Activated CD8-positive, alpha-beta T cell treated with anti-CD3 and anti-CD28 coated beads for 36 hours (primary cell): ENCODE data around the gene KLF16. TPM values are rescaled to one million over a fixed set of nuclear protein-coding genes. Genes with fewer than 3 reads are reported as not detected.

Source experiments
- ATAC-seq: fragments of 200-7000 bp; cut with Tn5 transposase; one replicate; pipeline ENCODE4 v1.10.0; 2021; ENCODE audit warnings: mild to moderate bottlenecking, moderate library complexity
- CTCF ChIA-PET: fragments of 350-600 bp; sonication (Branson Sonifier 250); formaldehyde crosslinking; loops from one replicate; lab custom pipeline; 2021; ENCODE audit warnings: antibody characterized with exemption; lab: Charles Lee
- POLR2A ChIA-PET: fragments of 350-600 bp; sonication (Branson Sonifier 250); formaldehyde crosslinking; loops from one replicate; lab custom pipeline; 2021; ENCODE audit warnings: antibody characterized with exemption; lab: Charles Lee
- DNase-seq: peaks from one replicate; pipeline ENCODE4 v3.0.0-alpha.2; 2020
- H3K27ac Mint-ChIP-seq: one replicate; pipeline ENCODE4 v1.8.0; 2021; ENCODE audit warnings: mild to moderate bottlenecking, mixed read lengths
- H3K27me3 Mint-ChIP-seq: one replicate; pipeline ENCODE4 v1.8.0; 2021; ENCODE audit warnings: mixed read lengths
- H3K36me3 Mint-ChIP-seq: one replicate; pipeline ENCODE4 v1.8.0; 2021; ENCODE audit warnings: low read depth, mixed read lengths
- H3K4me1 Mint-ChIP-seq: one replicate; pipeline ENCODE4 v1.8.0; 2021; ENCODE audit warnings: low read depth, mixed read lengths
- H3K4me3 Mint-ChIP-seq: one replicate; pipeline ENCODE4 v1.8.0; 2021; ENCODE audit warnings: mild to moderate bottlenecking, moderate library complexity, mixed read lengths
- H3K9me3 Mint-ChIP-seq: one replicate; pipeline ENCODE4 v1.8.0; 2021; ENCODE audit warnings: mixed read lengths
- intact Hi-C: fragments of 100-400 bp; cut with micrococcal nuclease; formaldehyde crosslinking; loops from one replicate; pipeline ENCODE4 v1.10.0; 2022
- total RNA-seq, 2 experiments: library from RNA; stranded (reverse); gene quantifications; one replicate each; pipeline ENCODE4 v1.2.3, GENCODE V29; 2021
- TF ChIP-seq, protein P1 (sequence below): fragments of 200-600 bp; IDR thresholded peaks from one replicate; pipeline ENCODE4 v1.8.0; 2022; ENCODE audit warnings: antibody characterized with exemption, mild to moderate bottlenecking

The KLF16 gene
- total RNA-seq, 2 experiments from 2014 or later: 25.6 to 27.7 TPM

DNA sequence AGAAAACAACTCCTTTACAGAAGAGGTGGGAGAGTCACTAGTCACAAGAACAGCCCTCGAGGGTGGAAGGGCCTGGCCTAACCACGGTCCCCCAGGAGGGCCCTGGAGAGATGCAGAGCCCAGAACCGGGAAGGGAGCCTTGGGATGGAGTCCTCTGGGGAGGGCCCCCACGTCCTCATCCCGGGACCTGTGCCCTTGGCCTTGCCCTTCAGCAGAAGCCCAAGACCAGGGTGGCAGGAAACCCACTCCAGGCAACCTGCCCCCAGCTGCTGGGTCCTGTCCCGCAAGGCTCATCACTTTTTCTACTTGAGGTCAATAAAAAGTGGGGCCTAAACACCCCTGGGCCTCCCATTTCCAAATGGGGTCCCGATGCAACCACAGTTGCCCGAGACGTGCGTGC, 49.0 kb downstream of the KLF16 start:
- POLR2A ChIA-PET: no interaction called here

DNA sequence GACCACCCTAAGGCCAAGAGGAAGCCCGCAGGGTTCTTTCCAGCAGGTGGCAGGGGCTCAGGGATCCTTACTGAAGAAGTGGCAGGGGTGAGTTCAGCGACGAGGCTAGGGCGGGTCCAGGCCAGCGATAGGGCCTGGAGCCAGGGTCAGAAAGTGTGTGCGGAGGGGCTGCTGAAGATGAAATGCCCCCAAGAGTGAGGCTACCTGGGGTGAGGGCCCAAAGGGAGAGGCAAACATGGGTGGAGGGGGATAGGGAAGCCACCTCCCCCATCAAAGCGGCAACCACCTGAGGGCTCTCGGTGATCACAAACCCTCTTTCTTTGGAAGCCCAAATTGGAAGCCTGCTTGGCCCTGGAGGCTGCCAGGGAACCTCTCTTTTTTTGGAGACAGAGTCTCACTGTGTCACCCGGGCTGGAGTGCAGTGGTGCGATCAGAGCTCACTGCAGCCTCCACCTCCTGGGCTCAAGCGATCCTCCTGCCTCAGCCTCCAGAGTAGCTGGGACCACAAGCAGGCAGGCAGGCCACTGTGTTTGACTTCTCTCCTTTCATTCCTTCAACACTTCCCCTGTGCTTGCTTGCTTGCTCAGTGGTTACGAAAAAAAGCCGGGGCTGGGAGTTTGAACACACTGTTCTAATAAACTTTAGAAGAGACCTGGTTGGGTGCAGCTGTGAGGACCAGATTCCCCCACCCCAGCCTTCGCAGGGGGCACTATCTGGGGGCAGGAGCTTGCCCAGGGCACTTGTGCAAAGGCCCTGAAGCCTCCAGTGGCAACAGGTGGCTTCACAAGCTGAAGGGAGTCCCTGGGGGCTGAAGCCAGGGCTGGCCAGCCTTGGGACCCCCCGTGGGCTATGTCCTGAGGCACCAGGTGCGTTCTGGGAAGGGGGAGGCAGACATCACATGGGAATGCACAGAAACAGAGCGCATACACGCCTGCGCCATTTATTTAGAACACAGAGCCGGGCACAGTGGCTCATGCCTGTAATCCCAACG, 49.9 kb downstream of the KLF16 start:
- ATAC-seq (no peak), DNase-seq (no peak)
- Mint-ChIP-seq H3K4me3 (peak overlapping the region; percentile 81), H3K4me1 (peaks cover 15% of the 10 kb centered on the region), H3K9me3 (no peaks in the 10 kb centered on the region), H3K36me3 (peaks cover 3% of the 10 kb centered on the region), H3K27me3 (no peaks in the 10 kb centered on the region), H3K27ac (no peak overlapping the region)
- TF ChIP-seq, protein P1, sequence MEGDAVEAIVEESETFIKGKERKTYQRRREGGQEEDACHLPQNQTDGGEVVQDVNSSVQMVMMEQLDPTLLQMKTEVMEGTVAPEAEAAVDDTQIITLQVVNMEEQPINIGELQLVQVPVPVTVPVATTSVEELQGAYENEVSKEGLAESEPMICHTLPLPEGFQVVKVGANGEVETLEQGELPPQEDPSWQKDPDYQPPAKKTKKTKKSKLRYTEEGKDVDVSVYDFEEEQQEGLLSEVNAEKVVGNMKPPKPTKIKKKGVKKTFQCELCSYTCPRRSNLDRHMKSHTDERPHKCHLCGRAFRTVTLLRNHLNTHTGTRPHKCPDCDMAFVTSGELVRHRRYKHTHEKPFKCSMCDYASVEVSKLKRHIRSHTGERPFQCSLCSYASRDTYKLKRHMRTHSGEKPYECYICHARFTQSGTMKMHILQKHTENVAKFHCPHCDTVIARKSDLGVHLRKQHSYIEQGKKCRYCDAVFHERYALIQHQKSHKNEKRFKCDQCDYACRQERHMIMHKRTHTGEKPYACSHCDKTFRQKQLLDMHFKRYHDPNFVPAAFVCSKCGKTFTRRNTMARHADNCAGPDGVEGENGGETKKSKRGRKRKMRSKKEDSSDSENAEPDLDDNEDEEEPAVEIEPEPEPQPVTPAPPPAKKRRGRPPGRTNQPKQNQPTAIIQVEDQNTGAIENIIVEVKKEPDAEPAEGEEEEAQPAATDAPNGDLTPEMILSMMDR: peak; percentile 15
- intact Hi-C loops: no loop called here
- POLR2A ChIA-PET: interaction anchor here (0.6 kb wide), 1 partner anchor 45 kb away, joined by 3 read pairs; no protein-coding TSS in a partner anchor
- CTCF ChIA-PET: interaction anchor here (0.7 to 2.1 kb wide), 5 partner anchors 13 to 141 kb away, joined by 3 to 7 read pairs (median 4); no protein-coding TSS in a partner anchor

More for the DNA sequence above, 49.0 kb downstream of the KLF16 start:
- intact Hi-C loops: no loop called here
- ATAC-seq (no peak), DNase-seq (no peak)
- H3K4me1 Mint-ChIP-seq: peaks cover 15% of the 10 kb centered on the region
- no peak overlapping the region for H3K4me3 Mint-ChIP-seq
- CTCF ChIA-PET: interaction anchor here (0.7 to 2.1 kb wide), 7 partner anchors 12 to 268 kb away, joined by 3 to 7 read pairs (median 4); no protein-coding TSS in a partner anchor
- peaks cover 3% of the 10 kb centered on the region for H3K36me3 Mint-ChIP-seq
- no peak overlapping the region for H3K27ac Mint-ChIP-seq
- no peaks in the 10 kb centered on the region for H3K27me3 Mint-ChIP-seq
- TF ChIP-seq, protein P1: no peak
- H3K9me3 Mint-ChIP-seq: no peaks in the 10 kb centered on the region

DNA sequence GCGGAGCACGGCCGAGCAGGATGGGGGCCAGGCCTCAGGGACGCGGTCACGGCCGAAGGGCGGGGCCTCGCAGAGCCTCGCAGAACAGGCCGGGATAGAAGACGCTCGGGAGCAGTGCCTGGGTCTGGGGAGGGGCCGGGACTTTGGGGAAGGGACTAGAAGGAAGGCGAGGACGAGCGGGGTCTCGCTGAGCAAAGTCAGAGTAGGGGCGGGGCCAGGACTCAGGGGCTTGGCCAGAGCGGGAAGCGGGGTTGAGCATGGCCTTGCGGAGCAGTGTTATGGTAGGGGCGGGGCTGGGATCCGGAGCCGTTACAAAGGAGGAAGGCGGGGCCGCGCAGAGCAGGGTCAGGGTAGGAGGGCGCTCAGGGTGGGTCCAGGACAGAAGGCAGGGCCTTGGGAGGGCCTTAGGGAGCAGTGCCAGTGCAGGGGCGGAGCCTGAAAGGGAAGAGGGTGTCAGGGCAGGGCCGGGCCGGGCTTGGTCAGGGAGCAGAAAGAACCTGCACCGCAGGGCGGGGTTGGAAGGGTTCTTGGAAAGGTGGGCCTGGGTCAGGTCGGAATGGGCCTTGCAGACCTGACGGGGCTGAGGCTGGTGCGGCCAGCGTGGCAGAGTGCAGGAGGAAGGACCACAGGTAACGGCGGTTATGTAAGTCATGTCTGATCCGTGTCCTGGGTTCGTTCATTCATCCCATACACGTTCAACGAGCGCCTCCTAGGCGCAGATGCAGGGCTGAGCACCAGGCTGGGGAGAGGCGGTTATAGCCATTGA, 50.8 kb downstream of the KLF16 start:
- POLR2A ChIA-PET: interaction anchor here (0.6 kb wide), 1 partner anchor 45 kb away, joined by 3 read pairs; no protein-coding TSS in a partner anchor
- Mint-ChIP-seq H3K36me3 (peaks cover 3% of the 10 kb centered on the region), H3K9me3 (no peaks in the 10 kb centered on the region), H3K4me1 (peaks cover 15% of the 10 kb centered on the region), H3K27me3 (no peaks in the 10 kb centered on the region), H3K27ac (peak overlapping the region; percentile 82), H3K4me3 (peak overlapping the region; percentile 81)
- CTCF ChIA-PET: interaction anchor here (1.3 to 1.6 kb wide), 2 partner anchors 13 to 14 kb away, joined by 3 to 6 read pairs; no protein-coding TSS in a partner anchor
- DNase-seq (peak; percentile 96), ATAC-seq (peak; percentile 89)
- TF ChIP-seq, protein P1: peak; percentile 78
- intact Hi-C loops: no loop called here

DNA sequence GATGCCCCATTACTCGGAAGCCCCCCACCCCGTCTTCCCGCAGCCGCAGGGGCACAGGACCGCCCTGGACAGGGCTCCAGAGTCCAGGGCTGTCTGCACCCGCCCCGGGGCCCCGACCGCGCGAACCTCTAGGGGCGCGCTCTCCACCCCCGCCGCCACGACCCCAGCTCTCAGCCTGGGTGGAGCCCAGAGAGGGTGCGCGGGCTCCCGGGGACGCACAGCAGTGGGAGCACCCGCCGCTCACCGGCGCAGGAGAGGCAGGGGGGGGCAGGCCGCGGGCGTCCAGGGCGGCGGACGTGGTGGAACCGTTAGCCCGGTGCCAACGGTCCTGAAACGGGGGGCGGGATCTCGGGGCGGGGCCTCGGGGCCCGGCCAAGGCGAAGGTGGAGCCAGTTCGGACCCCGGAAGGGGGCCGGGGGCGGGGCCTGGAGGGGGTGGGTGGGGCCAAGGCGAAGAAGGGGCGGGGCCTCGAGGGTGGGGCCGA, 51.4 kb downstream of the KLF16 start, which contains the start of gene ATP8B3:
Gene ATP8B3, minus strand, starts transcription at position 335 of the 484 bp plus-strand sequence. CDS start 540 bp downstream, outside the sequence.
- Mint-ChIP-seq H3K36me3 (peaks cover 3% of the 10 kb centered on the region), H3K4me1 (peaks cover 15% of the 10 kb centered on the region), H3K4me3 (peak within 1 kb of the TSS; percentile 81), H3K9me3 (no peaks in the 10 kb centered on the region), H3K27ac (peak within 1 kb of the TSS; percentile 82), H3K27me3 (no peaks in the 10 kb centered on the region)
- DNase-seq (no peak), ATAC-seq (peak; percentile 21)
- ChIA-PET POLR2A (interaction anchor here (1.0 kb wide), 1 partner anchor 11 kb away, joined by 7 read pairs; no protein-coding TSS in a partner anchor), CTCF (interaction anchor here (1.1 to 1.6 kb wide), 2 partner anchors 14 to 26 kb away, joined by 3 to 6 read pairs; no protein-coding TSS in a partner anchor)
- intact Hi-C loops: no loop called here
- TF ChIP-seq, protein P1: peak; percentile 10
